Activated T-helper 9 cell treated with anti-CD3 and anti-CD28 coated beads, Interleukin-2, amount 50 U/mL, for 16 hours (primary cell): ENCODE results near the gene VCP.
A peak's percentile ranks its signal among the peaks of the same experiment; 100 is the strongest.

Experiments used
- DNase-seq: peaks from one replicate; pipeline ENCODE4 v3.0.0-alpha.2; 2020; ENCODE audit warnings: low read depth

VCP gene

DNA sequence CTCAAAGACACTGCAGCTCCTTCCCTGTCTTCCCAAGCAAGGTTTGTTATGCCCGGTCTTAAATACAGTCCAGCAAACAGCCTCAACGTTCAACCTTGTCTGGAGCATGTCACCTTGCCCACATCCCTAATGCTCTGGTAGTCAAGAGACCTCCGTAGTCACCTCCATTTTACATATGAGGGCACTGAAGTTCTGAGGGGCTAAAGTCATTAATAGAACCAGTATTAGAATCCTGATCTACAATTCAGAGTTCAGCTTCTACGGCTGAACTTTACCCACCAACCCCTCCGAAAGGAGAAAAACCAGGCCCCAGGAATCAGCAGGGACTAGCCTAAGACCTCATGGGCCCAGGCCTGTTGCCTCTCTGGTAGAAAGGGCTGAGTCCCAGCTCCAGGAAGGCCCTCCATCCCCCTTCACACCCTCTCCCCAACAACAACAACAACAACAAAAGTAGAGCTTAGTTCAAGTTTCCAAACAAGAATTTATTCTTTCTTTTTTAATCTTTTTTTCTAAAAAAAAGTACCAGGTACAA lies 31.3 kb upstream of the VCP start:
- no peak for DNase-seq

- DNase-seq, result peak; percentile 89
Observed at GRCh38 chr9:35102769-35103659, 30.6 kb upstream of the VCP start, which contains the start of gene STOML2. STOML2 (minus strand) TSS chr9:35103131; CDS start chr9:35103094, 37 bp downstream.

GRCh38 chr9:35102465-35102768 lies 30.0 kb upstream of the VCP start:
- DNase-seq, result no peak

GRCh38 chr9:35097573-35097972 lies 25.1 kb upstream of the VCP start:
- DNase-seq, result no peak

DNA sequence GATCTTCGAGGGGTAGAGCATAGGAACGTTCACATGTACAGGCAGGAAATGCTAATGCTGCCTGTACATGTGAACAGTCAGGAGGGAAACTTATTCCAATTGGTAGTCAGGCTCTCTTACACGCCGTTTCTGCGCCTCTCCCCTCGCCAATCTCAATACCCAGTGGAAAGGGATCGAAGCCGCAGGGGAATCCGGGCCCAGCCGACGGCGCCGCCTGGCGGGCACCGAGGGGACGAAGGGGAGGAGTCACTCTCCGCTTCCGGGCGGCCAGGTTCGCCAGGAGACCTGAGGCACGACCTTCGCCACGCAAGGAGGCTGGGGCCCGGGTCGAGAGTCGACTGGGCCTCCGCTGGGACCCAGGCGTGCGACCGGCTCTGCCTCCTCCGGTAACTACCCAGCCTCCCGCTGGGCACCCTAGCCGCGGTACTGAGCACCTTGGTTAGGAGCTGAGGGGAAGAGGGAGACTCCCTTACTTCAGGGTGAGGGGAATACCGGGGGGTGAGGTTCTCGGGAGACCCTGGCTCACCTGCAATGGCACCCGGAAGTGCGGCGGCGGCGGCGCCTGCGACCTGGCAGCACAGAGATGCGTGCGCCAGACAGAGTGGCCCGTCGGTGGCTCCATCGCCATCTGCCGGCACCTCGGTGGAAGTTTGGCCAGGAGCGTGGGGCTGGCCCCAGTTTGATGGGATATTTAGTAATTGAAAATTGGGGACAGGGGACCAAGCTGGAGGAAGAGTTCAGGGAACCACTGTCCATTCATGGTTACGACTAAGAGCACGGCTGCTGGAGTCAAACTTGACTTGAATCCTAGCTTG lies 23.8 kb upstream of the VCP start, which contains the start of gene PIGO:
Gene PIGO (minus strand): TSS at position 557 of the 815 bp plus-strand sequence. CDS start 1,026 bp downstream, outside the sequence.
- DNase-seq, result peak; percentile 86

- DNase-seq, result no peak
Observed at GRCh38 chr9:35091536-35091935, 19.1 kb upstream of the VCP start.

GRCh38 chr9:35089434-35089833 lies 17.0 kb upstream of the VCP start:
- DNase-seq, result no peak

DNA sequence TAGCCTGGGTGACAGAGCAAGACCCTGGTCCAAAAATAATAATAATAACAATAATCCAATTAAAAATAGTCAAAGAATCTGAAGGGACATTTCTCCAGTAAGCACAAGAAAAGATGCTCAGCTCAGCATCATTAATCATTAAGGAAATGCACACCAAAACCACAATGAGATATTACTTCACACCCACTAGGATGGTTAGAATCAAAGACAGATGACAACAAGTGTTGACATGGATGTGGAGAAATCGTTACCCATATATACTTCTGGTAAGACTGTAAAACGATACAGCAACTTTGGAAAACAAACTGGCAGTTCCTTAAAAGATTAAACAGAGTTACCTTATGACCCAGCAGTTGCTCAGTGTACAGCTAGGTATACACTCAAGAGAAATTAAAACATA lies 12.7 kb upstream of the VCP start:
- no peak for DNase-seq

DNA sequence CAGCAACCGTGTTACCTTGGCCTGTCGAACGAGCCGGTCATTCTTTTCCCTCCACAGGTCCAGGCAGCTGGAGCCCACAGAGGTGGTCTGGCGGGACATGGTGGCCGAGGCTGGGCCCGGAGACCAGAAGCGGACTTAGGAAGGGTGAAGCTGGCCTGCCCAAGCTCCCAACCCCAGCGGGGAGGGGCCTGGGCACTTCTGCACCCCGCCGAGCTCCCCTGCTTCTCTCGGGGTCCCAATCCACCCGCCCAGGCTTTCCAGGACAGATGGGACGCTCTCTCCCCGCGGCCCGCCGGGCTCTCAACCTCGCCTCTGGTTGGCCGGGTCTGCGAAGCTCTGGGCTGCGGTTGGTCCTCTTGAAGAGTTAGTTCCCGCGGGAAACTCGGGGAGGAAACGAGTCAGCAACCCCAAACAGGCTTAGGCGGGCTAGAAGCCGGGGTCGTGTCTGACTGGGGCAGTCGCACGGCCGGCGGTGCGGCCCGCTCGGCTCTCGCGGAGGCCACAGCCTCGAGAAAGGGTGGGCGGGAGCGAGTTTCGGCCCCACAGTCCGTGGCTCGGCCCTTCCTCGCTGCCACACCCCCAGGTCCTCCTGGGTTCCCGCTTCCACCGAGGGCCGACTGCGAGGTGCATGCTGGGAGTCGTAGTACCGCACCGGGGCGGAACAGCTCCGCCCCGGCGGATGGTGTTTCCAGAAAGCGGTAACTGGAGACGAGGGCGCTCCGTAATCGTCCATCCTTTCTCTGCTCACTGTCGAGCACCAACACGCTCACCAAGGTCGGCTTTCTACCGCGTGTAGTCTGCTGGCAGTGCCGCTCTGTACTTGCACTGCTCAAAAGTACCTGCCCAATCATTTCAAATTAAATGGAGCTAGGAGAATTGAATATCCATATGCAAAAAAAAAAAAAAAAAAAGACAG lies 7.3 kb upstream of the VCP start, which contains the start of gene FANCG:
Gene FANCG (minus strand): TSS at position 517 of the 916 bp plus-strand sequence. CDS start 418 bp downstream, at position 99.
- DNase-seq, result peak; percentile 74

DNA sequence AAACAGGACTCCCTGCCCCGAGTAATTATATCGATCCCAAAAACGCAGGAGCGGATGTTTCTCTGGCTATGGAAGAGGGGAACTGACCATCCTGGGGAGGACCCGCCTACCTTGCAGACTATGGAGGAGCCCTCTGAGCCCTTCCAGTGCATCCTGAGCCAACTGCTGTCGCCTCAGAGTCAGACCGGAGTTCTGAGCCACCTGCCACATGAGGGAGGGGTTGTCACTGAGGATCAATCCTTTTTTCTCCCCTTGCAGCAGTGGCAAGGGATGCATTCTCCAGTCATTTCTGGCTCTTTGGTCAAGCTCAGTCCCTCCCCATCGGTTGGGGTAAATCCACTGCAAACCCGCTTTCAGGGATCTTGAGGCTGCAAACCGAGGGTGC lies 6.6 kb upstream of the VCP start:
- no peak for DNase-seq

DNA sequence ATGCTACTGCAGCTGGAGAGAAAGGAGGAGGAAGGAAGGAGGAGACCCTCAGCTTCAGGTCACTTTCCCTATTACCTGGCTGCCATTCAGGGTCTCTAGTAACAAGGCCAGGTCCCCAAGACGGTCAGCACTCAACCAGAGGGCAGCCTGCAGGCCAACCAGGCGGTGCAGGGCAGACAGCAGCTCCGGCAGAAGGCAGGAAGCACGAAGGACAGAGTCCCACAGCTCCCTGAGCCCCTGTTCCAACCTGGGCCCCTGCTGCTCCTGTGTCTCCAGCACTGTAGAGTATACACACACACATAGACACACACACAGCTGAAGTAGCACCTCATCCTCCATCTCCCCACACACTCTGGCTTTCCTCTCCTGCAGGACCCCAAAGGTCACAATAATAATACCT lies 5.6 kb upstream of the VCP start:
- DNase-seq, result no peak

- DNase-seq, result no peak
Observed at GRCh38 chr9:35076848-35077247, 4.4 kb upstream of the VCP start.

DNA sequence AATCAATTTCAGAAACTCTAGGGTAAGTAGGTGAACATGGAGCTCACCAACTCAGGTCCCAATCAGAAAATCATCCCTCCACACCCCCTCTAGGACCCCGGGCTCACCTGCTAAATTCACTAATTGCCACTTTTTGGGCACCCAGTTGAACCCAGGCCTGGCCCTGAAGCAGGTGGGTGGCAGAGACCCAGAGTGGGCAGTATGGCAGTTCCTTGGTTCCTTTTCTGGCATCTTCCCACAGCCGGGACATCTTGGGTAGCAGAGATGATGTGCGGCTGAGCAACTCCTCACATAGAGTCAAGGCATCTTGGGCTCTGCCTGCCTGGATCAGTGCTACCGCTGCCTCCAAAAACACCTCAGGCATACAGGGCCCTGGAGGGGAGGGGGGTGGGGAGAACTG lies 2.9 kb upstream of the VCP start:
- no peak for DNase-seq

DNA sequence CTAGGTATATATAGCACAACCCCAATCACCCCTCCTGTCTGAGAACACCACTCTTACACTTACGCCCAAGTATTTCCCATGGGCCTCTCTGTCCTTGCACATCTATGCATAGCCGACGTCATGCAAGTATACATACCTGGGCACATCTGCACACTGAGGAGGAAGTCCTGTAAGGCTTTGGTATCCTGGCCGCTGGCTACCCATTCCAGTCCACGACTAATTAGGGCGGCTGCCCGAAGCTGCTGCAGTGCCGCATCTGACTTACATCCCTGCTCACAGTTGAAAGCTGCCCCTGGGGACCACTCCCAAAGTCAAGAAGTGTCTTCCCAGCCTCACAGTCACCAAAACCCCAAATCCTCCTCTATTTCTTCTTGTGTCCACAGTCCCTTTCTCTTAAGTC lies 2.4 kb upstream of the VCP start:
- no peak for DNase-seq

- no peak for DNase-seq
Observed at GRCh38 chr9:35074141-35074540, 1.7 kb upstream of the VCP start.

DNA sequence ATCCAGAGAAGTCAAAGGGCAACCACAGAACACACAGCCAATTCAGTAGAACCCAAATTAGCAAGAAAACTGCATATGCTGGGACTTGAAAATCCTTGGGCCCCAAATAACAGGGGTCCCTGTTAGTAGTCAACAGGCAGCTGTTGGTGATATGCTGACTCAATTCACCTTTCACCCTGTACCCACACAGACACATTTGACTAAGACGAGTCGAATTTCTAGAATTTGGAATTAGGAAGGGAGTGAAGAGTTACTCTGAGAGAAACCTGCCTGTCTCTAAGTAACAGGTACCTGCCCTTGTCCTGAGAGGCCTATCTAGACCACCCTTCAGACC lies 821 bp upstream of the VCP start:
- DNase-seq, result no peak

DNA sequence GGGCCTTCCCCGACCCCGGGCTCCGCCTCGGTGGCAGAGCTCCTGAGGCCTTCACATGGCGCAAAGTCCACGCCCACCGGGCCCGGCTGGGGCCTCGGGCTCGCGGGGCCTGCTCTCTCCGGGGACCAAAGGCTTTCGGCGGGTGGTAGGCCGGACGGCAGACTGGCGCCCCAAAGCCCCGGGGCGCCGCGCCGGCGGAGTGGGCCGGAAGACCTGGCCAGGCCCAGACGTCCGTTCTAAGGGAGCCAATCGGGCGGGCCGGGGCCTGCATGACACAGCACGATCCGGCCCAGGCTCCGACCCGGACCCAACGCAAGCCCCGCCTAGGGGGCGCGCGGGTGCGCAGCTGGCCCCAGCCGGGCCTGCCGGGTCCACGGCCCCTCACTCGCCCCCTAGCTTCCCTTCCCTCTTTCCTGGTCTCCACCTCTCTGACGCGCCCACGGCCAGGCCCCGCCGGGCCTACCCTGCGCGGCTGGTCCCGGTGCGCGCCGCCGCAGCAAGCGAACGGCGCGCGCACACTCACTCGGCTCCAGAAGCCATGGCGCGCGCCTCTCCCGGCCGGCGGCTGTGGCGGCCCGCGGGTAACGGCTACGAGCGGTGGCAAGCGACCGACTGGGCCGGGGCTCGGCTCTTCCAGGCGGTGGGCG lies 488 bp downstream of the VCP start:
- DNase-seq, result peak; percentile 61

- DNase-seq, result no peak
Observed at GRCh38 chr9:35070823-35071813, 1.3 kb downstream of the VCP start.

DNA sequence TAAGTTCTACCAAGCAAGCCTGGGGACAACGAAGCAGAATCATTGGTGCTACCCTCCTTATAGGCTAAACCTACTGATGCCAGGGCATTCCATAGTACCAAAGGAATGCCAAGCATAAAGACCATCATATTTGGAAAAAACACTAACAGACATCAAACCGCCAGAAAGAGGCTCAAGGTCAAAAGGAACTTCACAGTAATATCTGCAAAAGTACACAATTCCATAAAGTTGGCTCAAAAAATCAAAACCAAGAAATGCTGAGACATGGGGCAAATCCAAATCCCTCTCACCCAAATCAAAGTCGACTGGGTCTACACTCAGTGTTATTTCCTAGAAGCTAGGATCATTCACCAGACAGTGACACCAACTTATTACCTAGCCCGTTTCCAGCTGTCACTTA lies 3.4 kb downstream of the VCP start:
- no peak for DNase-seq

GRCh38 chr9:35067056-35067455 lies 5.4 kb downstream of the VCP start:
- DNase-seq, result no peak
